HEK293 (cell line): Measurements from ENCODE around the gene TLE1.

Source experiments
- CTCF ChIA-PET: fragments of 350-600 bp; formaldehyde crosslinking; extraction: SDS; loops from one replicate; lab custom pipeline; 2021; ENCODE audit warnings: antibody characterized with exemption; lab: Yijun Ruan, JAX
- POLR2A ChIA-PET: fragments of 300-600 bp; formaldehyde crosslinking; extraction: SDS; loops from one replicate; lab custom pipeline; 2020; ENCODE audit warnings: antibody characterized with exemption, inconsistent platforms; lab: Yijun Ruan, JAX
- H3K27ac ChIP-seq: fragments of 200-500 bp; sonication (Bioruptor generic); 2 replicates; pipeline ENCODE4 v1.5.1; 2014; ENCODE audit warnings: low read depth, low read length, control low read depth, inconsistent platforms; ENCODE audit errors: extremely low read depth
- H3K36me3 ChIP-seq, 2 experiments: fragments of 200-500 bp in 1 of 2; sonication (Bioruptor generic) in 1 of 2; 1 replicate in 1 of 2; 2 replicates in 1 of 2; pipeline ENCODE4 v1.5.1; 2014 to 2017; ENCODE audit warnings: inconsistent platforms in 2 of 2, low read length in 2 of 2; ENCODE audit not compliant: control insufficient read depth in 2 of 2, insufficient read depth in 1 of 2
- H3K4me1 ChIP-seq: fragments of 200-500 bp; sonication (Bioruptor generic); 2 replicates; pipeline ENCODE4 v1.5.1; 2014; ENCODE audit warnings: mild to moderate bottlenecking, low read length, inconsistent platforms; ENCODE audit not compliant: control insufficient read depth, insufficient read depth
- H3K4me3 ChIP-seq: 2 replicates; pipeline ENCODE4 v1.5.1; 2011; ENCODE audit warnings: low read depth, mild to moderate bottlenecking, control low read depth, low read length, moderate library complexity
- H3K9me3 ChIP-seq: fragments of 200-500 bp; sonication (Bioruptor generic); 2 replicates; pipeline ENCODE4 v1.5.1; 2014; ENCODE audit warnings: low read depth, low read length, inconsistent platforms; ENCODE audit not compliant: control insufficient read depth, insufficient read depth
- CTCF ChIP-seq: fragments of 450-650 bp; formaldehyde crosslinking; IDR thresholded peaks from 2 replicates; pipeline ENCODE4 v1.5.1; 2016; ENCODE audit warnings: missing biosample characterization, missing genetic modification characterization
- KLF17 ChIP-seq: fragments of 450-650 bp; formaldehyde crosslinking; IDR thresholded peaks from 2 replicates; pipeline ENCODE4 v1.5.1; 2016; ENCODE audit warnings: missing biosample characterization, missing genetic modification characterization
- MEIS1 ChIP-seq: sonication (generic); formaldehyde crosslinking; IDR thresholded peaks from 2 replicates; pipeline ENCODE4 v1.8.1; 2022; ENCODE audit warnings: missing genetic modification reagents, mild to moderate bottlenecking, borderline replicate concordance
- PATZ1 ChIP-seq: fragments of 450-650 bp; formaldehyde crosslinking; IDR thresholded peaks from 2 replicates; pipeline ENCODE4 v1.5.1; 2016; ENCODE audit warnings: missing biosample characterization, missing genetic modification characterization
- ZBTB44 ChIP-seq: fragments of 450-650 bp; IDR thresholded peaks from 2 replicates; pipeline ENCODE4 v1.5.1; 2018; ENCODE audit warnings: missing biosample characterization, mild to moderate bottlenecking, missing genetic modification characterization
- ZNF114 ChIP-seq: fragments of 450-650 bp; formaldehyde crosslinking; IDR thresholded peaks from 2 replicates; pipeline ENCODE4 v1.5.0; 2017; ENCODE audit warnings: missing biosample characterization, missing genetic modification characterization
- ZNF157 ChIP-seq: fragments of 450-650 bp; formaldehyde crosslinking; IDR thresholded peaks from 2 replicates; pipeline ENCODE4 v1.5.1; 2016; ENCODE audit warnings: missing biosample characterization, missing genetic modification characterization
- ZNF292 ChIP-seq: fragments of 450-650 bp; formaldehyde crosslinking; IDR thresholded peaks from 2 replicates; pipeline ENCODE4 v1.5.1; 2016; ENCODE audit warnings: low read depth, missing biosample characterization, missing genetic modification characterization, borderline replicate concordance
- ZNF354C ChIP-seq: fragments of 450-650 bp; formaldehyde crosslinking; IDR thresholded peaks from 2 replicates; pipeline ENCODE4 v1.5.1; 2016; ENCODE audit warnings: missing biosample characterization, missing genetic modification characterization, low read depth, borderline replicate concordance
- ZNF391 ChIP-seq: fragments of 450-650 bp; formaldehyde crosslinking; IDR thresholded peaks from 2 replicates; pipeline ENCODE4 v1.5.1; 2016; ENCODE audit warnings: low read depth, missing biosample characterization, missing genetic modification characterization, borderline replicate concordance
- ZNF394 ChIP-seq: fragments of 450-650 bp; formaldehyde crosslinking; IDR thresholded peaks from 2 replicates; pipeline ENCODE4 v1.5.1; 2016; ENCODE audit warnings: missing biosample characterization, missing genetic modification characterization, mild to moderate bottlenecking, moderate library complexity, borderline replicate concordance
- ZNF423 ChIP-seq: fragments of 450-650 bp; formaldehyde crosslinking; IDR thresholded peaks from 2 replicates; pipeline ENCODE4 v1.5.1; 2016; ENCODE audit warnings: missing biosample characterization, missing genetic modification characterization
- ZNF530 ChIP-seq: fragments of 450-650 bp; formaldehyde crosslinking; IDR thresholded peaks from 2 replicates; pipeline ENCODE4 v1.5.1; 2016; ENCODE audit warnings: low read depth, missing biosample characterization, missing genetic modification characterization
- ZNF548 ChIP-seq: fragments of 450-650 bp; formaldehyde crosslinking; IDR thresholded peaks from 2 replicates; pipeline ENCODE4 v1.5.1; 2016; ENCODE audit warnings: missing biosample characterization, missing genetic modification characterization
- ZNF561 ChIP-seq: fragments of 450-650 bp; IDR thresholded peaks from 2 replicates; pipeline ENCODE4 v1.5.1; 2018; ENCODE audit warnings: missing biosample characterization, missing genetic modification characterization, borderline replicate concordance
- ZNF660 ChIP-seq: fragments of 450-650 bp; IDR thresholded peaks from 2 replicates; pipeline ENCODE4 v1.5.1; 2018; ENCODE audit warnings: missing biosample characterization, mild to moderate bottlenecking, missing genetic modification characterization
- ZNF692 ChIP-seq: fragments of 450-650 bp; formaldehyde crosslinking; IDR thresholded peaks from 2 replicates; pipeline ENCODE4 v1.5.1; 2016; ENCODE audit warnings: missing biosample characterization, missing genetic modification characterization
- ZNF785 ChIP-seq: fragments of 450-650 bp; formaldehyde crosslinking; IDR thresholded peaks from 2 replicates; pipeline ENCODE4 v1.5.1; 2016; ENCODE audit warnings: missing biosample characterization, missing genetic modification characterization

The TLE1 gene

GRCh38 chr9:81598811-81599210 is 90.5 kb downstream of the TLE1 start (continued):
- TF ChIP-seq ZNF292 (tag by site-specific recombination) (no peak), ZNF785 (no peak), ZNF423 (tag by site-specific recombination) (no peak), KLF17 (tag by site-specific recombination) (no peak), PATZ1 (tag by site-specific recombination) (no peak)

- POLR2A ChIA-PET: no interaction called here
- Histone ChIP-seq H3K4me3 (no peak overlapping the region), H3K9me3 (no peaks in the 10 kb centered on the region), H3K27ac (no peak overlapping the region), H3K4me1 (no peaks in the 10 kb centered on the region), H3K36me3 (peaks cover 10 to 56% of the 10 kb centered on the region in 2 experiments)
- CTCF ChIA-PET: no interaction called here
- TF ChIP-seq ZNF561 (no peak), CTCF (tag by site-specific recombination) (no peak), MEIS1 (no peak), ZBTB44 (tag by site-specific recombination) (no peak), ZNF660 (tag by site-specific recombination) (no peak), ZNF692 (tag by site-specific recombination) (no peak), ZNF548 (tag by site-specific recombination) (no peak)
Observed at GRCh38 chr9:81598123-81598497, 91.2 kb downstream of the TLE1 start.

- ChIA-PET CTCF (no interaction called here), POLR2A (no interaction called here)
- Histone ChIP-seq H3K9me3 (no peaks in the 10 kb centered on the region), H3K27ac (no peak overlapping the region), H3K36me3 (peaks cover 11 to 56% of the 10 kb centered on the region in 2 experiments)
- no peak for TF ChIP-seq ZNF530
- TF ChIP-seq ZNF114 (tag by site-specific recombination): no peak
- no peak for TF ChIP-seq ZNF157 (tag by site-specific recombination)
- no peak for TF ChIP-seq ZNF394 (tag by site-specific recombination)
- no peak for TF ChIP-seq ZNF354C (tag by site-specific recombination)
- no peak for TF ChIP-seq ZNF391
- TF ChIP-seq, all 188 proteins: peak for 0
- H3K4me3 ChIP-seq: no peak overlapping the region
- H3K4me1 ChIP-seq: no peaks in the 10 kb centered on the region
Observed at GRCh38 chr9:81597419-81598122, 91.8 kb downstream of the TLE1 start.
